SU-DHL-6 (cell line): ENCODE results near the gene MYOF.

Experiments used
- H2AFZ ChIP-seq: fragments of 200-600 bp; sonication (generic); 2 replicates; pipeline ENCODE4 v1.6.1; 2014; ENCODE audit warnings: low read depth, mild to moderate bottlenecking, moderate library complexity, mixed read lengths, antibody characterized with exemption, low read length; ENCODE audit not compliant: severe bottlenecking
- H3F3A ChIP-seq: fragments of 200-600 bp; shearing (Covaris generic); 2 replicates; pipeline ENCODE4 v1.6.0; 2016; ENCODE audit warnings: antibody characterized with exemption, mild to moderate bottlenecking; ENCODE audit not compliant: insufficient read depth
- H3K27ac ChIP-seq: fragments of 200-600 bp; sonication (generic); 2 replicates; pipeline ENCODE4 v1.5.1; 2016; ENCODE audit warnings: low read depth, mild to moderate bottlenecking, low read length, moderate library complexity, mixed read lengths
- H3K27me3 ChIP-seq: fragments of 200-600 bp; sonication (generic), shearing (Covaris generic); 2 replicates; pipeline ENCODE4 v1.6.0; 2014; ENCODE audit warnings: mild to moderate bottlenecking, low read length
- H3K36me3 ChIP-seq: fragments of 200-600 bp; sonication (generic); 2 replicates; pipeline ENCODE4 v1.6.1; 2014; ENCODE audit warnings: mild to moderate bottlenecking, low read length, mixed read lengths
- H3K4me2 ChIP-seq: fragments of 300-600, 200-600 bp; shearing (Covaris generic), sonication (generic); 2 replicates; pipeline ENCODE4 v1.6.0; 2014; ENCODE audit warnings: low read length, low read depth, mild to moderate bottlenecking; ENCODE audit not compliant: poor library complexity, severe bottlenecking
- H3K4me3 ChIP-seq: fragments of 200-600 bp; sonication (generic); 2 replicates; pipeline ENCODE4 v1.5.1; 2014; ENCODE audit warnings: antibody characterized with exemption, low read length, mild to moderate bottlenecking, mixed read lengths; ENCODE audit not compliant: insufficient read depth, poor library complexity, severe bottlenecking
- H3K79me2 ChIP-seq: fragments of 200-600 bp; sonication (generic); 2 replicates; pipeline ENCODE4 v1.6.1; 2014; ENCODE audit warnings: mild to moderate bottlenecking, low read length, moderate library complexity; ENCODE audit not compliant: insufficient read depth
- H3K9ac ChIP-seq: fragments of 200-600 bp; sonication (generic); 2 replicates; pipeline ENCODE4 v1.7.0; 2014; ENCODE audit warnings: mild to moderate bottlenecking, low read length
- H3K9me2 ChIP-seq: fragments of 200-600 bp; sonication (generic); replicated peaks from 2 replicates; pipeline ENCODE4 v1.6.1; 2014; ENCODE audit warnings: low read length; ENCODE audit not compliant: insufficient read depth
- H3K9me3 ChIP-seq: fragments of 200-600 bp; sonication (generic); 2 replicates; pipeline ENCODE4 v1.6.1; 2014; ENCODE audit warnings: low read length, mixed read lengths; ENCODE audit not compliant: insufficient read depth
- H4K20me1 ChIP-seq: fragments of 200-600 bp; sonication (generic); 2 replicates; pipeline ENCODE4 v1.6.1; 2014; ENCODE audit warnings: low read depth, mild to moderate bottlenecking, antibody characterized with exemption, low read length, moderate library complexity, mixed read lengths
- EZH2phosphoT487 ChIP-seq: fragments of 200-600 bp; sonication (generic), shearing (Covaris generic); conservative IDR thresholded peaks from 2 replicates; pipeline ENCODE4 v1.6.1; 2018; ENCODE audit warnings: mild to moderate bottlenecking, antibody characterized with exemption, low read length, moderate library complexity, mixed read lengths
- TF ChIP-seq, protein P1 (sequence below): fragments of 200-600 bp; sonication (generic); IDR thresholded peaks from one replicate; pipeline ENCODE4 v1.5.1; 2017; ENCODE audit warnings: antibody characterized with exemption, mild to moderate bottlenecking, low read length, moderate library complexity; ENCODE audit not compliant: insufficient read depth, poor library complexity, severe bottlenecking

MYOF gene

DNA sequence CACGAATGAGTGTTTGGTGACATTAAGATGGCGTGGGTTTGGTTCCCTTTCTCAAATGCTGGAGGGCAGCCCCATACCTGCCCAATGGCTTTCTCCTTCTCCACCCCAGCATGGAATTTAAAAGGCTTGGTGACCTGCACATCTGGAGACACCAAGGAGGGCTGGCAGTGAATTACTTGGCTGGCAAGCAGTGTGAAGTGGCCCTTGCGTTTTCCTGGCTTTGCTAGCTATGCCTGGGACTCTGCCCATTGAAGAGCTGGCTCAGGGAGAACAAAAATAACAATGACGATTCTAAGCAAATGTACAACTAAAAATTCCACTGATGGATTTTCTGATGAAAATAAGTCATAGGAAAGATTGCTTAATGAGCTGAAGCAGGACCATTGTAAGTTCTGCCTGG, 204.8 kb downstream of the MYOF start:
- H2AFZ ChIP-seq, result no peak overlapping the region
- H3K9me3 ChIP-seq, result no peaks in the 10 kb centered on the region
- TF ChIP-seq, protein P1, sequence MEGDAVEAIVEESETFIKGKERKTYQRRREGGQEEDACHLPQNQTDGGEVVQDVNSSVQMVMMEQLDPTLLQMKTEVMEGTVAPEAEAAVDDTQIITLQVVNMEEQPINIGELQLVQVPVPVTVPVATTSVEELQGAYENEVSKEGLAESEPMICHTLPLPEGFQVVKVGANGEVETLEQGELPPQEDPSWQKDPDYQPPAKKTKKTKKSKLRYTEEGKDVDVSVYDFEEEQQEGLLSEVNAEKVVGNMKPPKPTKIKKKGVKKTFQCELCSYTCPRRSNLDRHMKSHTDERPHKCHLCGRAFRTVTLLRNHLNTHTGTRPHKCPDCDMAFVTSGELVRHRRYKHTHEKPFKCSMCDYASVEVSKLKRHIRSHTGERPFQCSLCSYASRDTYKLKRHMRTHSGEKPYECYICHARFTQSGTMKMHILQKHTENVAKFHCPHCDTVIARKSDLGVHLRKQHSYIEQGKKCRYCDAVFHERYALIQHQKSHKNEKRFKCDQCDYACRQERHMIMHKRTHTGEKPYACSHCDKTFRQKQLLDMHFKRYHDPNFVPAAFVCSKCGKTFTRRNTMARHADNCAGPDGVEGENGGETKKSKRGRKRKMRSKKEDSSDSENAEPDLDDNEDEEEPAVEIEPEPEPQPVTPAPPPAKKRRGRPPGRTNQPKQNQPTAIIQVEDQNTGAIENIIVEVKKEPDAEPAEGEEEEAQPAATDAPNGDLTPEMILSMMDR, result no peak
- no peak for TF ChIP-seq EZH2phosphoT487

GRCh38 chr10:93274419-93274818, 207.7 kb downstream of the MYOF start:
- TF ChIP-seq, protein P1, result no peak
- Histone ChIP-seq H2AFZ (no peak overlapping the region), H3K79me2 (no peaks in the 10 kb centered on the region), H3K9ac (no peak overlapping the region), H4K20me1 (no peaks in the 10 kb centered on the region), H3K4me3 (no peak overlapping the region), H3K9me3 (no peaks in the 10 kb centered on the region), H3K27ac (no peak overlapping the region), H3K27me3 (no peaks in the 10 kb centered on the region), H3F3A (no peaks in the 10 kb centered on the region), H3K36me3 (no peaks in the 10 kb centered on the region), H3K4me2 (no peak overlapping the region), H3K9me2 (no peaks in the 10 kb centered on the region)

More for the DNA sequence above, 204.8 kb downstream of the MYOF start:
- no peak overlapping the region for H3K4me3 ChIP-seq
- no peaks in the 10 kb centered on the region for H3F3A ChIP-seq
- no peaks in the 10 kb centered on the region for H3K79me2 ChIP-seq
- no peaks in the 10 kb centered on the region for H4K20me1 ChIP-seq
- H3K27me3 ChIP-seq, result no peaks in the 10 kb centered on the region
- H3K9me2 ChIP-seq, result no peaks in the 10 kb centered on the region
- H3K36me3 ChIP-seq, result no peaks in the 10 kb centered on the region
- H3K9ac ChIP-seq, result no peak overlapping the region
- H3K27ac ChIP-seq, result no peak overlapping the region
- H3K4me2 ChIP-seq, result no peak overlapping the region

GRCh38 chr10:93272884-93273675, 209.1 kb downstream of the MYOF start:
- no peak overlapping the region for H3K9ac ChIP-seq
- H3K36me3 ChIP-seq, result no peaks in the 10 kb centered on the region
- no peaks in the 10 kb centered on the region for H4K20me1 ChIP-seq
- no peaks in the 10 kb centered on the region for H3K79me2 ChIP-seq
- H3F3A ChIP-seq, result no peaks in the 10 kb centered on the region
- no peaks in the 10 kb centered on the region for H3K9me2 ChIP-seq
- no peak overlapping the region for H3K4me2 ChIP-seq
- H3K27ac ChIP-seq, result no peak overlapping the region
- no peaks in the 10 kb centered on the region for H3K27me3 ChIP-seq
- no peak for TF ChIP-seq EZH2phosphoT487
- TF ChIP-seq, protein P1, result no peak
- H3K9me3 ChIP-seq, result no peaks in the 10 kb centered on the region
- no peak overlapping the region for H2AFZ ChIP-seq
- no peak overlapping the region for H3K4me3 ChIP-seq
